Calu3 (cell line): ENCODE measurements around the gene ANXA8. TPM values are rescaled to one million over a fixed set of nuclear protein-coding genes. Genes with fewer than 3 reads are reported as not detected.

Experiments used
- BruUV-seq: library from RNA; stranded (reverse); fragments of 400-500 nt; replicated peaks from 2 replicates; lab custom pipeline; 2021; lab: Mats Ljungman, UMichigan
- CTCF ChIA-PET: fragments of 300-600 bp; sonication (Branson Sonifier 250); formaldehyde crosslinking; loops from one replicate; lab custom pipeline; 2022; ENCODE audit warnings: antibody characterized with exemption; lab: Charles Lee
- DNase-seq: peaks from one replicate; pipeline ENCODE4 v3.0.0; 2022
- H3K27ac Mint-ChIP-seq: one replicate; pipeline ENCODE4 v1.8.0; 2022; ENCODE audit warnings: mixed read lengths; ENCODE audit not compliant: unreplicated experiment
- H3K27me3 Mint-ChIP-seq: one replicate; pipeline ENCODE4 v1.8.0; 2022; ENCODE audit warnings: mixed read lengths; ENCODE audit not compliant: unreplicated experiment
- H3K36me3 Mint-ChIP-seq: one replicate; pipeline ENCODE4 v1.8.0; 2022; ENCODE audit warnings: mild to moderate bottlenecking, moderate library complexity, mixed read lengths; ENCODE audit not compliant: insufficient read depth, unreplicated experiment
- H3K4me1 Mint-ChIP-seq: one replicate; pipeline ENCODE4 v1.8.0; 2022; ENCODE audit warnings: mild to moderate bottlenecking, low read depth, mixed read lengths; ENCODE audit not compliant: unreplicated experiment
- H3K4me3 Mint-ChIP-seq: one replicate; pipeline ENCODE4 v1.8.0; 2022; ENCODE audit warnings: mild to moderate bottlenecking, low read depth, moderate library complexity, mixed read lengths; ENCODE audit not compliant: unreplicated experiment
- H3K9me3 Mint-ChIP-seq: one replicate; pipeline ENCODE4 v1.8.0; 2022; ENCODE audit warnings: low read depth, mixed read lengths; ENCODE audit not compliant: unreplicated experiment
- CTCF ChIP-seq: fragments of 200-600 bp; IDR thresholded peaks from one replicate; pipeline ENCODE4 v1.8.0; 2022; ENCODE audit warnings: antibody characterized with exemption; ENCODE audit not compliant: unreplicated experiment
- intact Hi-C: fragments of 100-400 bp; cut with micrococcal nuclease; formaldehyde crosslinking; loops from one replicate; pipeline ENCODE4 v1.10.0; 2022; ENCODE audit not compliant: unreplicated experiment
- total RNA-seq: library from RNA; stranded (reverse); gene quantifications from 2 replicates; pipeline ENCODE4 v1.2.3, GENCODE V29; 2022

ANXA8 gene
- total RNA-seq, 1 experiment from 2014 or later: 1.1 TPM

GRCh38 chr10:47440207-47440606, 43.7 kb downstream of the ANXA8 start:
- intact Hi-C loops: no loop called here
- no TSS peak for BruUV-seq
- CTCF ChIA-PET: no interaction called here

GRCh38 chr10:47438857-47439474, 44.9 kb downstream of the ANXA8 start:
- DNase-seq: peak; percentile 72
- no peaks in the 10 kb centered on the region for H3K27me3 Mint-ChIP-seq
- H3K36me3 Mint-ChIP-seq: no peaks in the 10 kb centered on the region
- H3K9me3 Mint-ChIP-seq: no peaks in the 10 kb centered on the region
- H3K27ac Mint-ChIP-seq: no peak overlapping the region
- CTCF ChIA-PET: no interaction called here
- no peak overlapping the region for H3K4me3 Mint-ChIP-seq
- intact Hi-C loops: no loop called here
- no TSS peak for BruUV-seq
- H3K4me1 Mint-ChIP-seq: peaks cover 8% of the 10 kb centered on the region
- TF ChIP-seq CTCF: peak; percentile 39

More at GRCh38 chr10:47440207-47440606, 43.7 kb downstream of the ANXA8 start:
- TF ChIP-seq CTCF: no peak
- no peak for DNase-seq
- Mint-ChIP-seq H3K4me1 (peaks cover 8% of the 10 kb centered on the region), H3K4me3 (no peak overlapping the region), H3K27ac (no peak overlapping the region), H3K36me3 (no peaks in the 10 kb centered on the region), H3K9me3 (peaks cover 2% of the 10 kb centered on the region), H3K27me3 (no peaks in the 10 kb centered on the region)

GRCh38 chr10:47435081-47435480, 48.8 kb downstream of the ANXA8 start:
- no peaks in the 10 kb centered on the region for H3K36me3 Mint-ChIP-seq
- no TSS peak for BruUV-seq
- TF ChIP-seq CTCF: no peak
- intact Hi-C loops: no loop called here
- CTCF ChIA-PET: no interaction called here
- no peaks in the 10 kb centered on the region for H3K9me3 Mint-ChIP-seq
- peaks cover 30% of the 10 kb centered on the region for H3K27me3 Mint-ChIP-seq
- H3K27ac Mint-ChIP-seq: no peak overlapping the region
- H3K4me3 Mint-ChIP-seq: no peak overlapping the region
- no peak for DNase-seq
- peaks cover 8% of the 10 kb centered on the region for H3K4me1 Mint-ChIP-seq

- H3K27ac Mint-ChIP-seq: no peak overlapping the region
- H3K27me3 Mint-ChIP-seq: peaks cover 12% of the 10 kb centered on the region
- peaks cover 11% of the 10 kb centered on the region for H3K4me1 Mint-ChIP-seq
- CTCF ChIA-PET: no interaction called here
- peaks cover under 1% of the 10 kb centered on the region for H3K36me3 Mint-ChIP-seq
- DNase-seq: no peak
- no peak overlapping the region for H3K4me3 Mint-ChIP-seq
- TF ChIP-seq CTCF: no peak
- no TSS peak for BruUV-seq
- intact Hi-C loops: no loop called here
- H3K9me3 Mint-ChIP-seq: no peaks in the 10 kb centered on the region
Measured at GRCh38 chr10:47425813-47426419, 58.0 kb downstream of the ANXA8 start.
